Astrocyte (in vitro differentiated cells and primary cell): Measurements from ENCODE around the gene PRKD1. TPM values are rescaled to one million over a fixed set of nuclear protein-coding genes. Genes with fewer than 3 reads are reported as not detected.

Source experiments
- DNase-seq: peaks from one replicate; pipeline ENCODE4 v3.0.0-alpha.2; 2010; ENCODE audit warnings: low read depth
- FAIRE-seq: peaks from 2 replicates; lab custom pipeline; 2011; peaks lifted over from hg19 to GRCh38; lab: Jason Lieb, UNC
- H2AFZ ChIP-seq: 2 replicates; pipeline ENCODE4 v1.6.0; 2012; ENCODE audit warnings: low read depth, low read length, inconsistent platforms
- H3K27ac ChIP-seq: 2 replicates; pipeline ENCODE4 v1.5.1; 2011; ENCODE audit warnings: low read depth, low read length, inconsistent platforms
- H3K27me3 ChIP-seq: 2 replicates; pipeline ENCODE4 v1.6.0; 2011; ENCODE audit warnings: low read length, inconsistent platforms; ENCODE audit not compliant: insufficient read depth
- H3K36me3 ChIP-seq: 2 replicates; pipeline ENCODE4 v1.5.1; 2011; ENCODE audit warnings: low read length, inconsistent platforms; ENCODE audit not compliant: insufficient read depth
- H3K4me1 ChIP-seq: 2 replicates; pipeline ENCODE4 v1.5.1; 2011; ENCODE audit warnings: low read length, inconsistent platforms; ENCODE audit not compliant: insufficient read depth
- H3K4me2 ChIP-seq: 2 replicates; pipeline ENCODE4 v1.6.0; 2012; ENCODE audit warnings: low read length, inconsistent platforms
- H3K4me3 ChIP-seq: 2 replicates; pipeline ENCODE4 v1.5.1; 2011; ENCODE audit warnings: low read depth, mild to moderate bottlenecking, low read length, inconsistent platforms; ENCODE audit not compliant: insufficient read depth
- H3K79me2 ChIP-seq: 2 replicates; pipeline ENCODE4 v1.6.0; 2012; ENCODE audit warnings: mild to moderate bottlenecking, low read length, inconsistent platforms; ENCODE audit not compliant: insufficient read depth
- H3K9ac ChIP-seq: 2 replicates; pipeline ENCODE4 v1.6.0; 2012; ENCODE audit warnings: mild to moderate bottlenecking, low read length, inconsistent platforms
- H3K9me3 ChIP-seq: 2 replicates; pipeline ENCODE4 v1.5.1; 2012; ENCODE audit warnings: low read depth, mild to moderate bottlenecking, low read length, inconsistent platforms; ENCODE audit not compliant: insufficient read depth
- H4K20me1 ChIP-seq: 2 replicates; pipeline ENCODE4 v1.6.0; 2012; ENCODE audit warnings: low read length, inconsistent platforms; ENCODE audit not compliant: insufficient read depth
- H3K27ac Mint-ChIP-seq: one replicate; pipeline ENCODE4 v1.8.0; 2021; ENCODE audit warnings: mild to moderate bottlenecking, mixed read lengths; ENCODE audit not compliant: unreplicated experiment
- H3K27me3 Mint-ChIP-seq: one replicate; pipeline ENCODE4 v1.8.0; 2021; ENCODE audit warnings: low read depth, mixed read lengths; ENCODE audit not compliant: unreplicated experiment
- H3K36me3 Mint-ChIP-seq: one replicate; pipeline ENCODE4 v1.8.0; 2021; ENCODE audit warnings: low read depth, mixed read lengths; ENCODE audit not compliant: unreplicated experiment
- H3K4me1 Mint-ChIP-seq: one replicate; pipeline ENCODE4 v1.8.0; 2021; ENCODE audit warnings: low read depth, mixed read lengths; ENCODE audit not compliant: unreplicated experiment
- H3K4me3 Mint-ChIP-seq: one replicate; pipeline ENCODE4 v1.8.0; 2021; ENCODE audit warnings: mild to moderate bottlenecking, moderate library complexity, mixed read lengths; ENCODE audit not compliant: unreplicated experiment
- H3K9me3 Mint-ChIP-seq: one replicate; pipeline ENCODE4 v1.8.0; 2021; ENCODE audit warnings: mild to moderate bottlenecking, mixed read lengths; ENCODE audit not compliant: unreplicated experiment
- CTCF ChIP-seq: IDR thresholded peaks from 2 replicates; pipeline ENCODE4 v1.5.1; 2011; ENCODE audit warnings: low read depth, mild to moderate bottlenecking, inconsistent platforms, low read length, moderate library complexity; ENCODE audit not compliant: insufficient read depth
- EZH2 ChIP-seq: IDR thresholded peaks from 2 replicates; pipeline ENCODE4 v1.6.1; 2012; ENCODE audit warnings: mild to moderate bottlenecking, low read length, inconsistent platforms; ENCODE audit not compliant: insufficient read depth
- total RNA-seq: library from RNA; stranded (reverse); gene quantifications from 2 replicates; pipeline ENCODE4 v1.2.1, GENCODE V29; 2021

Gene PRKD1
- total RNA-seq, 1 donor from 2014 or later, result 5.9 TPM

DNA sequence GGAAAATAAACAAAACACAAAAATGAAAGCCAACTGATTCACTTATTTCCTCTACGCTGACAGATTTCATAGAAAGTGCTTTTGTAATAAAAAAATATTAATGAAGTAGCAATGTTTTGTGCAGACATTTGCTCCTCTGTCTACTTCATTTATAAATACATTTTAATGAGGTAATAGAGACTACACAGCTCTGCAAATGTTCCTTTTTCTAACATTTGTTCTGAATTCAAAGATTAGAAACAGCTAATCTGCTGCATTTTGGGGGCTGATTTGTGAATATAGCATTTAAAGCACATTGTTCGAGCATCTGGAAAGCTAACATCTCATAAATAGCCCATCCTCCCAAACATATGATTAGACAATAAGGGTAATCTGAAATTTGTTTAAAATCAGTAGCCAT, 97.8 kb downstream of the PRKD1 start:
- Histone ChIP-seq H3K4me2 (no peak overlapping the region), H3K79me2 (no peaks in the 10 kb centered on the region), H3K4me1 (no peaks in the 10 kb centered on the region), H2AFZ (no peak overlapping the region), H3K9me3 (no peaks in the 10 kb centered on the region), H3K27ac (no peak overlapping the region), H3K27me3 (no peaks in the 10 kb centered on the region), H4K20me1 (no peaks in the 10 kb centered on the region), H3K36me3 (no peaks in the 10 kb centered on the region), H3K4me3 (no peak overlapping the region), H3K9ac (no peak overlapping the region)
- FAIRE-seq (no peak), DNase-seq (no peak)
- H3K36me3 Mint-ChIP-seq, result no peaks in the 10 kb centered on the region
- no peaks in the 10 kb centered on the region for H3K9me3 Mint-ChIP-seq
- no peaks in the 10 kb centered on the region for H3K4me1 Mint-ChIP-seq
- no peaks in the 10 kb centered on the region for H3K27me3 Mint-ChIP-seq
- TF ChIP-seq CTCF (no peak), EZH2 (no peak)
- no peak overlapping the region for H3K27ac Mint-ChIP-seq
- no peak overlapping the region for H3K4me3 Mint-ChIP-seq

GRCh38 chr14:29823816-29824215, 103.8 kb downstream of the PRKD1 start:
- Mint-ChIP-seq H3K36me3 (no peaks in the 10 kb centered on the region), H3K27me3 (no peaks in the 10 kb centered on the region), H3K4me3 (no peak overlapping the region), H3K9me3 (peaks cover 2% of the 10 kb centered on the region), H3K4me1 (peaks cover 21% of the 10 kb centered on the region), H3K27ac (no peak overlapping the region)
- Histone ChIP-seq H3K4me3 (no peak overlapping the region), H3K36me3 (no peaks in the 10 kb centered on the region), H3K9me3 (no peaks in the 10 kb centered on the region), H4K20me1 (no peaks in the 10 kb centered on the region), H3K27ac (no peak overlapping the region), H3K9ac (no peak overlapping the region), H2AFZ (no peak overlapping the region), H3K79me2 (no peaks in the 10 kb centered on the region), H3K27me3 (no peaks in the 10 kb centered on the region), H3K4me1 (no peaks in the 10 kb centered on the region), H3K4me2 (no peak overlapping the region)
- DNase-seq (no peak), FAIRE-seq (no peak)
- no peak for TF ChIP-seq EZH2
- TF ChIP-seq CTCF, result no peak

DNA sequence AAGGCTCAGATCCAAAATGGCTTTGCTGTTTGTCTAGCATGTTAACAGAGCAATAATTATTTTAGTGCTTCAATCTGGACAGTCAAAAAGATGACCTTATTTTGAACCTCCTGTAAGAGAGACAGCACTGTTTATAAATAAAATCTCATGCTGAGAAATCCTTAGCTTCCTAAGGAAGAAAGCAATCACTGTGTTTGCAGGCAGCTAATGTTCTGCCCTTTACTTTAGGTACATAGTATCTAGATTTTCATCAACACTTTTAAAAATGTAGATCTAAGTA, 105.3 kb downstream of the PRKD1 start:
- no peak for DNase-seq
- no peak overlapping the region for H3K27ac ChIP-seq
- H3K4me1 Mint-ChIP-seq, result peaks cover 21% of the 10 kb centered on the region
- no peak overlapping the region for H3K9ac ChIP-seq
- no peaks in the 10 kb centered on the region for H3K36me3 ChIP-seq
- no peaks in the 10 kb centered on the region for H4K20me1 ChIP-seq
- H3K4me1 ChIP-seq, result no peaks in the 10 kb centered on the region
- H3K9me3 Mint-ChIP-seq, result peaks cover 2% of the 10 kb centered on the region
- no peak overlapping the region for H3K4me3 Mint-ChIP-seq
- no peaks in the 10 kb centered on the region for H3K27me3 ChIP-seq
- no peaks in the 10 kb centered on the region for H3K9me3 ChIP-seq
- no peak for FAIRE-seq
- no peak overlapping the region for H3K27ac Mint-ChIP-seq
- H3K4me3 ChIP-seq, result no peak overlapping the region
- H2AFZ ChIP-seq, result no peak overlapping the region
- no peaks in the 10 kb centered on the region for H3K79me2 ChIP-seq
- TF ChIP-seq EZH2 (no peak), CTCF (no peak)
- H3K27me3 Mint-ChIP-seq, result no peaks in the 10 kb centered on the region
- H3K36me3 Mint-ChIP-seq, result no peaks in the 10 kb centered on the region
- no peak overlapping the region for H3K4me2 ChIP-seq
